GM12872 (cell line): ENCODE results near the gene MICU2.

ENCODE experiments used
- TF ChIP-seq, protein P1 (sequence below): IDR thresholded peaks from 3 replicates; pipeline ENCODE4 v1.5.1; 2011; ENCODE audit warnings: low read depth, mild to moderate bottlenecking, low read length, moderate library complexity; ENCODE audit not compliant: insufficient read depth

Gene MICU2

DNA sequence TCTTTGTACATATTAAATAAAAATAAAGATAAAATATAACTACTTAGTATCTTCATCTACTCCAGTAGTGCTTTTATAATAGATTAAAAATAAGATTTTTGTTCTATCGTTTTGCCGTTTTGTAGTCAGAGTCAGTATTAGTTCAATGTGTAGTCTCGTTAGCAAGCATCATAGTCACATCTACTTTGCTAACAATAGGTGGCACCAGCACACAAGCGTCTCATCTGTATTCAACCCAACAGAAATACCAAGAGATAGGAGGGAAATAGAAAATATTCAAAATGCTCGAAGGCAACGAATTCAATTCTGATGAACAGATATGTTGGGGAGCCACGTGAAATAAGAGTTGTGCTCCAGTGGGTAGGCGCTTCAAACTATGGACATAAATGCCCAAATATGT, 21.4 kb upstream of the MICU2 start:
- TF ChIP-seq, protein P1, sequence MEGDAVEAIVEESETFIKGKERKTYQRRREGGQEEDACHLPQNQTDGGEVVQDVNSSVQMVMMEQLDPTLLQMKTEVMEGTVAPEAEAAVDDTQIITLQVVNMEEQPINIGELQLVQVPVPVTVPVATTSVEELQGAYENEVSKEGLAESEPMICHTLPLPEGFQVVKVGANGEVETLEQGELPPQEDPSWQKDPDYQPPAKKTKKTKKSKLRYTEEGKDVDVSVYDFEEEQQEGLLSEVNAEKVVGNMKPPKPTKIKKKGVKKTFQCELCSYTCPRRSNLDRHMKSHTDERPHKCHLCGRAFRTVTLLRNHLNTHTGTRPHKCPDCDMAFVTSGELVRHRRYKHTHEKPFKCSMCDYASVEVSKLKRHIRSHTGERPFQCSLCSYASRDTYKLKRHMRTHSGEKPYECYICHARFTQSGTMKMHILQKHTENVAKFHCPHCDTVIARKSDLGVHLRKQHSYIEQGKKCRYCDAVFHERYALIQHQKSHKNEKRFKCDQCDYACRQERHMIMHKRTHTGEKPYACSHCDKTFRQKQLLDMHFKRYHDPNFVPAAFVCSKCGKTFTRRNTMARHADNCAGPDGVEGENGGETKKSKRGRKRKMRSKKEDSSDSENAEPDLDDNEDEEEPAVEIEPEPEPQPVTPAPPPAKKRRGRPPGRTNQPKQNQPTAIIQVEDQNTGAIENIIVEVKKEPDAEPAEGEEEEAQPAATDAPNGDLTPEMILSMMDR = peak; percentile 54

DNA sequence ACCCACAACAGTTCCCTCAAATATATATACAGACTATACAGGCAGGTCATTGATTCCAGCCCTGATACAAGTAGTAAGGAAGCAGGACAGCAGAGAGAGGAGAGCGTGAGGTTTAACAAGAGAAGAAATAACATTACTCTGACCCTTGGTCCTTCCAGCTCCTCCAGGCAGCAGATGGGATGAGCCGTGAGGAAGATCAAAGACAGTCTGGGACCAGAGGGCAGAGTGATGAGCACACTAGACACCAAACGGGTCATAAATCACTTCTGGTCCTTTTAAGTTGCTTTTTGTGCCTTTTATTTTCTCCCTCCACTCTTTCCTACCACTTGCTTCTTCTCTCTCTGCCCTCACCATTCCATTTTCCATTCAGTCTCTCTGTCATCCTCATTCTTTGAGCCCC, 16.9 kb upstream of the MICU2 start:
- TF ChIP-seq, protein P1 = no peak

DNA sequence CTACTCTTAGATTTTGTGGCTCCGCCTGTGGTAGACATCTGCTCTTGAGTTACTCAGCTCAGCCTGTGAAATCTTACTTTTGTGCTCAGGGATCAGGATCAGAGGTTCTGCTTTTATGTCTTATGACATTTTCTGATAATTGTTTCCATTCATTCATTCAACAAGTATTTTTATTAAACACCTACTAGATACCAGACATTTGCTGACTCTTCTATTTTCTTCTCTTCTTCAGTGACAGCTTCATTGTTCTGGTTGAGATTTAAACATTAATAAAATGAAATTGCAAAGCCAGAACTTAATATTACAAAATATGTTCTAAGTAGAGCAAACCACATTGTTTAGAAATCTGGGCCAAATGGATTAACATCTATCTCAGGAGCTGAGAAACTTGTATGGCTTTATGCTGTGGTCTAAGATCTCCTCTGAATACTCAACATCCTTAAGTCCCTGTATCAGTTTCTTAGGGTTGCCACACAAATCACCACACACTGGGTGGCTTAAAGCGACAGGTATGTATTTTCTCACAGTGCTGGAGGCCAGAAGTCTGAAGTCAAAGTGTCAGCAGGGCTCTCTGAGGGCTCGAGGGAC, 15.8 kb upstream of the MICU2 start:
- TF ChIP-seq, protein P1 = no peak

DNA sequence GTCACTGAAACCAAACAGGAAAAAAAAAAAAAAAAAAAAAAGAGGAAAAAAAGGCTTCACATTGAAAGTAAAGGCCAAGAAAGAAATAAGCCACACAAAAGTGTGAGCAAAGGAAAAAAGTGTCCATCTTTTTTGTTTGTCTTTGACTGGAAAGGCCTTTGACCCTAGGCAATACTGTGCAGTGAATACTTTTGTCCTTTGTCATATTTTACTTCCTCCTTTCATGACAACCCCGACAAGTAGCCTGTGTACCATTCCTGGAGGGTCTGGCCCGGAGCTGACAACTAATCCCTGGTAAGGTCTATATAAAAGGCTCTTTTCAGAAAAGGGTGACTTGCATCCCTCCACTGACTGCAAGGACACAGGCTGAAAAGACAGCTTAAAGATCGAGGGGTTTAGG, 12.9 kb upstream of the MICU2 start:
- TF ChIP-seq, protein P1 = no peak

DNA sequence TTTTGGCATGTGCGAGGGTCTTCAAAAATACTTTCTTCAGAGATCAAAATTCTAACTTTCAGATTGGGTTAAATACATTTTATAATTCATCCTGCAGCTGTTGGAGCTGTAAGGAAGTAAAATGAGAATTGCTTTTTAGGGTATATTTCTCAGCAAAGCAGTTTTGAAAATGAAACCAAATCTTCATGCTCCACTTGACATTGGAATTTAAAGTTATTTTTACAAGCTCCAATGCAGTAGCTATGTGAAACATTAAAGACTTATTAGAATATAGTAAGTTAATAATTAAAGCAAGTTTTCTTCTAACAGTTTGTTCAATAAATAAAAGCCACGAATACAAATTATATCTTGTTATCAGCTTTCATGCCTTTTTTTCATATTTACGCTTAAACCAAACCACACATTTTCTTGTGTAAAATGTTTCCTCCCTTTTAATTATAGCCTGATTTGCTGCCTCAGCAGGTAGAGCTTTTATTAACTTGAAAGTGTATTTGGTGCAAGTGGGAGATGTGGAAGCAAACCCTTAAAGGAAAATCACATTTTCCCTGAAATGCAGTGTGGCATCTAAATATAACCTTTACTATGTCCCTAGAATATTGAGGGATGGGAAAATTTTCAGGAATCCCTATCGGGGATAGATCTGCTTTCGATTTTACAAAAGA, 12.4 kb upstream of the MICU2 start:
- TF ChIP-seq, protein P1 = no peak

DNA sequence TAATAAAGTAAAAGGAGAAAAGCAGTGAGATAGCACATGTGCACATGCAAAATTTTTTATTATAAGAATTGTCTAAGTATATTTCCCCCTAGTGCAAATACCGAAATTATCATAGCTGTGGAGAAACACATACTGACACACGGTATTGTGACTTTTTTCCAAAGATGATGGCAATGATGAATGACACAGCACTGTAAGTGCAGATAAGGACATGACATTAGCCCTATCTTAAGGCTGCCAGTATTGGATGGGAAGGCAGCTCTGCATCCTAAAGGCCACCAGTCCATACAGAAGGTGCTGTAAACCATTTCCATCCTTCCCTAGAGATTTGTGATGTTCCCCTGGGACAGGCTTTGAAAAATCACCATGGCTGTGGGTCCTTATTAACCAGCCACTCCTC, 11.5 kb upstream of the MICU2 start:
- TF ChIP-seq, protein P1 = no peak

DNA sequence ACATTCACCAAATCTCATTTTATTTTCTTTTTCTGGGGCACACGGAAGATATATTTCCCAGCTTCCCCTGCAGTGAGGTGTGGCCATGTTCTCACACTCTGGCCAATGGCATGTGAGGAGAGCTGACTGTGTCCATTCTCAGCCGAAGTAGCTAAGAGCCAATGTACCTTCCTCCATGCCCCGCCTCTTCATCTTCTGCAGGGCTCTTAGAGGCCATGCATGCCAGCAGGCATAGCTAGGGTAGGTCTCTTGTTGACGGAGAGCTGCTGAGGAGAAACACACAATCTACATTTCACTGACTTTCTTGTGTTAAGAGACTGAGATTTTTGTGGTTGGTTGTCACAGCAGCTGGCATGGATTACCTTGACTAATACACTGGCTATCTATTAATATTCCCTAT, 9.8 kb upstream of the MICU2 start:
- TF ChIP-seq, protein P1 = no peak
